Measurements from ENCODE around the gene CACNA1C.
"Not testable (repeated sequence)": the region's sequence is repeated elsewhere in the genome, so short reads cannot be mapped to it uniquely, and the experiment has no call there.

Gene CACNA1C

DNA sequence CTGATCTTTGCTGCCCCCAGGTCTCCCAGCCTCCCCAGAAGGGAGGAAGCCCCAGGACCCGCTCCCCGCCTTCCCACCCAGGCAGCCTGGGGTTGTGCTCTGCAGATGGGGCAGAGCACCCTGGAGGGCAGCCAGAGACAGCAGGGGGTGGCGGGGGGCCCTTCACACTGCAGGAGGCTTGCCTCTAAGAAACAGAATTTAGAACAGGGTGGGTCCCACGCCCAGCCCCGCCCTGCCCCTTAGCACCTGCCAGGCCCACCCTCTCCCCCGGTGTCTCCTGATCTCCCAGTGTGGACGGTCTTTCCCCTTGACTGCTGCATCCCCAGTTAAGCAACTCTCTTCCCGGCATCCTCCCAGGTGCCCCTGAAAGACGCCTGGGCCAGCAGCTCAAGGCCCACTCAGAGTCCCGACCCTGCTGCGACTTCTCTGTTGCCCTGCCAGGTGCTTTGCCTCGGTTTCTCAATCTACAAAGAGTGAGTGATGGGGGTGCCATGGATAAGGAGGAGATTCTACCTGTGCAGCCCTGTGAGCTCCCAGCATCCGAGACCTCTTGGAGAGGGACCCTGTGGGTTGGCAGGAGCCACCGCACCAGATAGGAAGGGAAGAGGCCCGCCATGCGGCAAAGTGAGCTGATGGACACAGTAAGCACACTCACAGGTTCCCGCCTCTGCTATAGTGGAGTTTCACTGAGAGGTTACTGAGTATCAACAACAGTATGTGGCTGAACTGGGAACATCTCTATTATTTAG is 414.8 kb downstream of the CACNA1C start:
- DNase-seq, result no peak

- DNase-seq, result no peak
Measured at GRCh38 chr12:2475984-2476383, 423.2 kb downstream of the CACNA1C start.

GRCh38 chr12:2477009-2477766 is 424.4 kb downstream of the CACNA1C start:
- no peak for DNase-seq

- DNase-seq, result no peak
Measured at GRCh38 chr12:2479851-2480535, 427.2 kb downstream of the CACNA1C start.

GRCh38 chr12:2481346-2481745 is 428.6 kb downstream of the CACNA1C start:
- DNase-seq, result no peak

DNA sequence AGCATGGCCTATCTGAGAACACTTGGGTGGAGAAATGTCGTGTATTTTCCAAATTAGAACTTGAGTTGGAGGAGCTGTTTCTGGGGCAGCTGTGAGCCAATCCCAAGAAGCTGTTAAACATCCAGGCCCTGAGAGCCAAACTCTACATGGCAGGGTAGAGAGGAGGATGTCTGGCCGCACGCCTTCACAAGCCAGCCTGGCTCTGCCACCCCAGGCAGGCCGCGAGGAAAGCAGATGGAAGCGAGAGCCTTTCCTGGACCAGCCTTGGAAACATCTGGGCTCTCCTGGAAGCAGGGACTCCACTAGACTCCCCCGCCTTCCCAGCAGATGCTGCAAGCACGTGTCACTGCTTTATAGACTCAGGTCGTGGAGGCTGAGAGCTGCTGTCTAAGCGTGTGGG is 429.2 kb downstream of the CACNA1C start:
- no peak for DNase-seq

GRCh38 chr12:2482938-2483660 is 430.3 kb downstream of the CACNA1C start:
- DNase-seq, result no peak

DNA sequence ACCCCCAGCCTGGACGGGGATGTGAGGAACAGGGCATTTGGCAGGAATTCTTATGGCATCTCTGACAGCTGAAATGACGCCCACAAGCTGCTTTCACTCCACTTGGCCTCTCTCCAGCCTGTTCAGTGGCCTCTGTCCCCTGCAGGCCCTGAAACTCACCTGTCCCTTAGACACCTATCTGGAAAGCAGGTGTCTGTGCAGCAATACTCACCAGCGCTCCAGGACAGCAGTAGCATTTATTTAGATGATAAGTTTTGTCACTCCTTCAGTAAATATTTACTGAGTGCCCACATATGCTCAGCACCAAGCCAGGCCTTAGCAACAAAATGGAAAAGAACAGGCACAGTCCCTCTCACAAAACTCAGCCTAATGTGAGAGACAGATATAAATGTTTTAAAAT is 430.9 kb downstream of the CACNA1C start:
- no peak for DNase-seq

GRCh38 chr12:2484141-2484776 is 431.5 kb downstream of the CACNA1C start:
- DNase-seq, result no peak

DNA sequence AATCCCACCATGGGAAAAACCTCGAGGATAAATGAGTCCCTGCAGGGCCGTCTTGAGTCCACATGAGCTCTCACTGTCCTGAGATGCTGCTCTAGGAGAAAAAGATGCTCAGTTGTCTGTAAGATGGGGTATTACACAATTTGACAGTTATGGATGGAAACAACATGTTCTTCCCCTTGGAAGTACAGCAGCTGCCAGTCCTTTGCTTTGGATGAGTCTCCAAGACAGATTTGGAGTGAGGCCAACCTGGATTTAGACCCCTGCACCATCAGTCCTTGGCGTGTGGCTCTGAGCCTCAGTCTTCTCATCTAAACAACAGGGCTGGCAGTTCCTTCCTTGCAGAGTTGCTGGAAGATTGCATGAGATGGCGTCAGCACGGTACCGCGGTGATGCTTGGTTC is 432.9 kb downstream of the CACNA1C start:
- peak; percentile 6 for DNase-seq

- no peak for DNase-seq
Measured at GRCh38 chr12:2486796-2487195, 434.0 kb downstream of the CACNA1C start.

- DNase-seq, result no peak
Measured at GRCh38 chr12:2487278-2487677, 434.5 kb downstream of the CACNA1C start.

DNA sequence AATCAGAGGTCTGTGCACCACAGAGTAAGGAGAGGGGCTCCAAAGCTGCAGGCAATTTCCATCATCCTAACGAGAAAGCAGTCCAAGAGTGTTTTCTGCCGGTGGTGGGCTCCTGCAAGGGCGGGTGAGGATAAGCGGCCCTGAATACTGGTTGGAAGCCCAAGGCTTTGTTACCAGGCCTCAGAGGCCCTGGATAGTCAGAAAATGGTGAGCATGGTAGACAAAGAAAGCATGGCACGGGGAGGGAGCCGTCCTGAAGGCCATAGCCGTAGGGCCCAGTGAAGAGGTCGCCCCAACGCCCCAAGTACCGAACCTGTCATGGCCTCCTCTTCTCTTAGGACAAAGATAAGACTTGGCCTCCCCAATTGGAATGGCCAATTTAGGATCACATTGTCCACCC is 435.3 kb downstream of the CACNA1C start:
- no peak for DNase-seq

DNA sequence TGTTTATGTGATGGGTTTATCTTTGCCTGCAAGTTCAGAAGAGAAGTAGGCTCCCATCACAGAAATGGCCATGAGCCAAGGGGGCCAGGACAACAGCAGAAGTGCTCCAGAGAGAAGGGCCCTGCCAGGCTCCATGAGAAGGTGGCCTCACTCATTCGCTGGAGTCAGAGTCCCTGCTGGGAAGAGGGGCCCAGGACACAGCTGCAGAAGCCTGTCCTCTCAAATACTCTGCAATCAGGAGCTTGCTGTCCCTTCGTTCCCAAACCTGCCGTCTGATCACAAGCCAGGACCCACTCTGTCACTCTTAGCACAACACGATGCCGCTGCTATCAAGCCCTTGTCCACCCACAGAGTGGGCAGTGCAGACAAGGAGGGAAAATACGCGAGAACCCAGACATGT is 435.8 kb downstream of the CACNA1C start:
- DNase-seq, result no peak

- DNase-seq, result no peak
Measured at GRCh38 chr12:2489275-2489674, 436.5 kb downstream of the CACNA1C start.

DNA sequence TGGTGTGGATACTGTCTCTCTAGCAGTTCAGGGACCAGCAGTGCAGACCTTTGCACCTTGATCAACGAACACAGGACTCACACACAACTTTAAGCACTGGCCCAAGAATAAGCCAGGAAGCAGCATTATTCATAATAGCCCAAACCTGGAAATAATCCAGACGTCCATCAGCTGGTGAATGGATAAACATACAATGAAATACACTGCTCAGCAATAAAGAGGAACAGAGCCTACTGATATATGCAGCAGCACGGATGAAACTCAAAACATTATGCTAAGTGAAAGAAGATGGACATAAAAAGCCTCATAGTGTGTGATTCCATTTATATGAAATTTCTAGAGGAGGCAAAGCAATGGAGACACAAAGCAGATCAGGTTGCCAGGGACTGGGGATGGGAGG is 438.0 kb downstream of the CACNA1C start:
- peak; percentile 31 for DNase-seq

DNA sequence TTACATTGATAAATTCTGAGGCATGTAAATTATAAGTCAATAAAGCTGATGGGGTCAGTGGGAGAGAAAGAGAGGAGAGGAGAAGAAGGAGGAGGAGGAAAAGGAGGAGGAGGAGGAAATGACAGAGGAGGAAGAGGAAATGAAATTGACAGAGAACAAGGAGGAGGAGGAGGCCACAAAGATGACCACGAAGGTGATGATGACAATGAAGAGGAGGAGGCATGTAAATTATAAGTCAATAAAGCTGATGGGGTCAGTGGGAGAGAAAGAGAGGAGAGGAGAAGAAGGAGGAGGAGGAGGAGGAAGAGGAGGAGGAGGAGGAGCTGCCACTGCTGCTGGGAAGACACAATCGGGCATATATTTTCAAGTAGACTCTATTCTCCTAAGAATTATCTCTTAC is 438.6 kb downstream of the CACNA1C start:
- DNase-seq, result not testable (repeated sequence)

DNA sequence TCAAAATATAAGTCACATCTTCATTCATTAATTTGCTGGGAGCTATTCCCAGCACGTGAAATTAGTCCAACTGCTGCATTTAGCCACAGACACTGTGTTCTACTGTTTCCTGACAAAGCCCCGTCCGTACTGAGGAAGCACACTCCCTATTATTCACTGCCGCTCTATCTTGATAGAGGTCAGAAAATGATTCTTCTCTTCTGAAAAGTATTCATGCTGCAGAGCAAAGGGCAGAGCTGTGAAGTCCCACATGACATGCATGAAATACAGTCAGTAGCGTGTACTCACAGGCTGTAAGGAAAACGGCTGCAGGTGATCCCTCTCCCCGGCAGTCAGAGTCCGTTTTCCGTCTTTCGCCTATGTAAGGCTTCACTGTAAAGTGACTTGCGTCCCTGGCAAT is 439.4 kb downstream of the CACNA1C start:
- DNase-seq, result no peak

DNA sequence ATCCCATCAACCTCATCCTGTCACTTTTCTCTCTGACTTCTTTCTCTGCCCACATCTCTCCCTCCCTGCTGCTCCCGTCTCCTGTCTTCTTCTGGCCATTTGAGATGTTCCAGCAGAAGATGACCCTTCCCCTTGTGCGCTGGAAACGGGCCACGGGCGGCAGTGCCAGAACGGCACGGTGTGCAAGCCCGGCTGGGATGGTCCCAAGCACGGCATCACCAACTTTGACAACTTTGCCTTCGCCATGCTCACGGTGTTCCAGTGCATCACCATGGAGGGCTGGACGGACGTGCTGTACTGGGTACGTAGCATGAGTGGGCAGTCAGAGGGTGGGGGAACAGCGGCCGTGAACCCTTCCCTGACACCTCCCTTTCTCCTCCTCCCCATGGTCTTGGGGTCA is 440.3 kb downstream of the CACNA1C start:
- DNase-seq, result no peak

DNA sequence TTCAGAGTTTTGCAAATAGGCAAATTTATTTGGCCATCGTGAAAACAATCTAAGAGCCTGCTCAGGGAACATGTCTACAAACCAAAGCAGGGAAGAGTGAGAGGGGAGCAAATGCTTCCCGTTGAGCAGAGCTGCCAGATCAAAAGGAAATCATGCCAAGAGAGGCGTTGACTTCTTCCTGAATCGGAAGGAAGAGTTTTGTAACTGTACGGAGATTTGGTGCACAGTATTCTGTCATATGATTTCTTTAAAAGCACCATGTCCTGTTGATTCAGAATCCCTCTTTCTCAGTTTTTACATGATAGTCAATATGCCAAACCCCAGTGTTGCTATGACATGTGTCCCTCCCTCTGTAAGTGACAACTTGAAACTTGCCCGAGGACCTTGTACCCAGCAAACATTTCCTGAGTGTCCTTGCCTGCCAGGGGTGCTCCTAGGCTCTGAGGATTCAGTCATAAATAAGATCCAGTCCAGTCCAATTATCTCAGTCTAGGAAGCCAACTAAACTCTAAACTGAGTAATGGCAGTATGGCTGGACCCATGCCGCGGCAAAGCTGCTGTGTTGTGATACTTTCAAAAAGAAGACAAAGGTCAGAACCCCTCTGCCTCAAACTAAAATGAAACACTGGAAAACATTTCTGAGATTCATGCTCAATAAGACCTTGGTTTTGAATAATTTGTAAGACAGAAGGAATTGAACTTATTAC is 441.9 kb downstream of the CACNA1C start:
- no peak for DNase-seq

DNA sequence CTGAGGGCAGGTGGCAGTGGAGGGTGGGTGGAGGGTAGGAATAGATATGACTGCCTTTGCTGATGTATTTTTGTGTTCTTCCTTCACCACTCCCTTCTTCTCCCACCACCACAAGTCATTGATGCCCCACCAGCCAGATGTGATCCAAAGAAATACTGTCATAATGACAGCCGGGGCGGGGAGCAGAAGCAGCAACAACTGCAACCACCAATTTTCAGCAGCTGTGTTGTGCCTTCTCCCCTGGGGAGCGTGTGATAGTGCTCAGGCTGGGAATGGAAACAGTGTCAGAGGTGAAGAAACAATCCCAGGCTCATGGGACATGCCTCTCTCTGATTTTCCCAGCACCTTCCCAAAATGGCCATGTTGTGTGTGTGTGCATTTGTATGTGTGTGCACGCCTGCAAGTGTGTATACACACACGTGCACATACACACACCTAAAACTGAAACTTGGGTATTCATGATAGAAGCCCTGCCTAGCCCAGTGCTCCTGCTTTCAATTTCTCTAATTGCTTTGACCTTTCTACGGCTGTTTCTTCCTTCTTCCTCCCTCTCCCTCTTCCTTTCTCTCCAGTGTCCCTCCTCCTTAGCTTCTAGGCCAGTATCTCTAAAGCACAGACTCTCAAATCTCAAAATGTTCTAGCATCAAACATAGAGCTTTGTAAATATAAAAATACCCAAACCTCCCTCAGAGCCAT is 442.8 kb downstream of the CACNA1C start:
- DNase-seq, result no peak
